ENCODE data around the gene TSEN54.

DNA sequence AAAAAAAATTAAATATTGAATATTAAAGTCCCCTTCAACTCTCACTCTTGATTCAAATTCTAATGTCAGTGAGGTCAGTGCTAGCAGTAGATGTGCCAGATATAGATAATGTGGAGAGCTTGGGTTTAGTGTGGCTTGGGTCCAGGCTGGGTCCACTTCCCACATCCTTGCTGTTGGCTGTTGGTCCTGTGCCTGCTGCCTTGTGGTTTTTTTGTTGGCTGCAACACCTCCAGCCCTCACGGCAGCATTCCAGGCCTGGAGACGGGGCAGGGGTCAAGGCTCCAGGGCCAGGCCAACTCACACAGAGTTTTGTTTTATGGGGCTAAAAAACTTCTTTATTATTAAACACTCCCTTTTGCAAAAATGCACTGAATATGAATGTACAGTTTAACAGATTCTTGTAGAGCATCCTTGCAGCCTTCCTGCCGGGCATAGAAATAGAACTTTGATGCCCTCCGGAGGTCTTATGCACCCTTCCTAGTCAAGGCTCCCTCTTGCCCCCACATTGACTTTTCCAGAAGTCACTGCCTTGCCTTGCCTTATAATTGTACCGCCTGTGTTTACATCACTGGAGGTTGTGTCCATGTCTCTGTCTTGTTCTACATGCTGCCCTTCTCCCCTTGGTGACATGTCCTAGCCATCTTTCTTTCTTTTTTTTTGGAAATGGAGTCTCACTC lies 45.7 kb downstream of the TSEN54 start:
- no peak for TF ChIP-seq CTCF (IDR thresholded peaks at IDR 0.05; ENCODE audit: insufficient read depth, low read length)
- TF ChIP-seq GABPA (IDR thresholded peaks at IDR 0.05; ENCODE audit: low read depth), result no peak
- TF ChIP-seq, protein P1, sequence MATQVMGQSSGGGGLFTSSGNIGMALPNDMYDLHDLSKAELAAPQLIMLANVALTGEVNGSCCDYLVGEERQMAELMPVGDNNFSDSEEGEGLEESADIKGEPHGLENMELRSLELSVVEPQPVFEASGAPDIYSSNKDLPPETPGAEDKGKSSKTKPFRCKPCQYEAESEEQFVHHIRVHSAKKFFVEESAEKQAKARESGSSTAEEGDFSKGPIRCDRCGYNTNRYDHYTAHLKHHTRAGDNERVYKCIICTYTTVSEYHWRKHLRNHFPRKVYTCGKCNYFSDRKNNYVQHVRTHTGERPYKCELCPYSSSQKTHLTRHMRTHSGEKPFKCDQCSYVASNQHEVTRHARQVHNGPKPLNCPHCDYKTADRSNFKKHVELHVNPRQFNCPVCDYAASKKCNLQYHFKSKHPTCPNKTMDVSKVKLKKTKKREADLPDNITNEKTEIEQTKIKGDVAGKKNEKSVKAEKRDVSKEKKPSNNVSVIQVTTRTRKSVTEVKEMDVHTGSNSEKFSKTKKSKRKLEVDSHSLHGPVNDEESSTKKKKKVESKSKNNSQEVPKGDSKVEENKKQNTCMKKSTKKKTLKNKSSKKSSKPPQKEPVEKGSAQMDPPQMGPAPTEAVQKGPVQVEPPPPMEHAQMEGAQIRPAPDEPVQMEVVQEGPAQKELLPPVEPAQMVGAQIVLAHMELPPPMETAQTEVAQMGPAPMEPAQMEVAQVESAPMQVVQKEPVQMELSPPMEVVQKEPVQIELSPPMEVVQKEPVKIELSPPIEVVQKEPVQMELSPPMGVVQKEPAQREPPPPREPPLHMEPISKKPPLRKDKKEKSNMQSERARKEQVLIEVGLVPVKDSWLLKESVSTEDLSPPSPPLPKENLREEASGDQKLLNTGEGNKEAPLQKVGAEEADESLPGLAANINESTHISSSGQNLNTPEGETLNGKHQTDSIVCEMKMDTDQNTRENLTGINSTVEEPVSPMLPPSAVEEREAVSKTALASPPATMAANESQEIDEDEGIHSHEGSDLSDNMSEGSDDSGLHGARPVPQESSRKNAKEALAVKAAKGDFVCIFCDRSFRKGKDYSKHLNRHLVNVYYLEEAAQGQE (IDR thresholded peaks at IDR 0.05; ENCODE audit: insufficient replicate concordance, low read depth), result no peak
- TF ChIP-seq POLR2AphosphoS5 (IDR thresholded peaks at IDR 0.05; ENCODE audit: low read depth), result no peak
- no peak for TF ChIP-seq SPI1 (IDR thresholded peaks at IDR 0.05; ENCODE audit: borderline replicate concordance, low read depth)
